Rectal smooth muscle tissue (tissue), 1 donor: ENCODE measurements around the gene PHKA1.
"Not testable (repeated sequence)": the region's sequence is repeated elsewhere in the genome, so short reads cannot be mapped to it uniquely, and the experiment has no call there.

ENCODE experiments used
- H3K27ac ChIP-seq: one replicate; pipeline ENCODE4 v1.7.0; 2013; ENCODE audit warnings: low read depth, low read length, inconsistent platforms
- H3K27me3 ChIP-seq: one replicate; pipeline ENCODE4 v1.7.0; 2013; ENCODE audit warnings: low read length; ENCODE audit not compliant: control insufficient read depth, insufficient read depth
- H3K36me3 ChIP-seq: one replicate; pipeline ENCODE4 v1.7.0; 2013; ENCODE audit warnings: low read length; ENCODE audit not compliant: control insufficient read depth, insufficient read depth
- H3K4me1 ChIP-seq: one replicate; pipeline ENCODE4 v1.7.0; 2013; ENCODE audit warnings: low read length; ENCODE audit not compliant: control insufficient read depth, insufficient read depth
- H3K4me3 ChIP-seq: one replicate; pipeline ENCODE4 v1.7.0; 2013; ENCODE audit warnings: low read length
- H3K9ac ChIP-seq: one replicate; pipeline ENCODE4 v1.7.0; 2013; ENCODE audit warnings: low read length

The PHKA1 gene

GRCh38 chrX:72705814-72706213 is 8.3 kb downstream of the PHKA1 start:
- Histone ChIP-seq H3K27ac (no peak overlapping the region), H3K4me3 (no peak overlapping the region), H3K36me3 (no peaks in the 10 kb centered on the region), H3K27me3 (no peaks in the 10 kb centered on the region), H3K9ac (no peak overlapping the region), H3K4me1 (no peaks in the 10 kb centered on the region)

GRCh38 chrX:72705111-72705510 is 9.0 kb downstream of the PHKA1 start:
- H3K4me3 ChIP-seq: no peak overlapping the region
- no peaks in the 10 kb centered on the region for H3K4me1 ChIP-seq
- no peaks in the 10 kb centered on the region for H3K36me3 ChIP-seq
- no peak overlapping the region for H3K27ac ChIP-seq
- no peak overlapping the region for H3K9ac ChIP-seq
- H3K27me3 ChIP-seq: no peaks in the 10 kb centered on the region

GRCh38 chrX:72694170-72694569 is 19.9 kb downstream of the PHKA1 start:
- no peak overlapping the region for H3K27ac ChIP-seq
- no peaks in the 10 kb centered on the region for H3K36me3 ChIP-seq

GRCh38 chrX:72693477-72693876 is 20.6 kb downstream of the PHKA1 start:
- no peaks in the 10 kb centered on the region for H3K4me1 ChIP-seq
- no peak overlapping the region for H3K27ac ChIP-seq
- no peak overlapping the region for H3K9ac ChIP-seq
- no peak overlapping the region for H3K4me3 ChIP-seq
- H3K27me3 ChIP-seq: no peaks in the 10 kb centered on the region
- no peaks in the 10 kb centered on the region for H3K36me3 ChIP-seq

More at GRCh38 chrX:72694170-72694569, 19.9 kb downstream of the PHKA1 start:
- H3K27me3 ChIP-seq: no peaks in the 10 kb centered on the region
- no peaks in the 10 kb centered on the region for H3K4me1 ChIP-seq
- H3K9ac ChIP-seq: no peak overlapping the region
- H3K4me3 ChIP-seq: no peak overlapping the region

GRCh38 chrX:72687396-72687795 is 26.7 kb downstream of the PHKA1 start:
- Histone ChIP-seq H3K9ac (no peak overlapping the region), H3K4me1 (no peaks in the 10 kb centered on the region), H3K27me3 (no peaks in the 10 kb centered on the region), H3K36me3 (no peaks in the 10 kb centered on the region), H3K27ac (no peak overlapping the region), H3K4me3 (no peak overlapping the region)

GRCh38 chrX:72685810-72686456 is 28.2 kb downstream of the PHKA1 start:
- no peaks in the 10 kb centered on the region for H3K4me1 ChIP-seq
- H3K27me3 ChIP-seq: no peaks in the 10 kb centered on the region
- no peak overlapping the region for H3K4me3 ChIP-seq
- no peak overlapping the region for H3K9ac ChIP-seq
- H3K36me3 ChIP-seq: no peaks in the 10 kb centered on the region
- no peak overlapping the region for H3K27ac ChIP-seq

- H3K36me3 ChIP-seq: no peaks in the 10 kb centered on the region
These were observed 29.1 kb downstream of the PHKA1 start for GRCh38 chrX:72685018-72685417.

GRCh38 chrX:72683631-72684030 is 30.5 kb downstream of the PHKA1 start:
- Histone ChIP-seq H3K27me3 (no peaks in the 10 kb centered on the region), H3K4me1 (no peaks in the 10 kb centered on the region), H3K27ac (no peak overlapping the region)

More at GRCh38 chrX:72685018-72685417, 29.1 kb downstream of the PHKA1 start:
- H3K27me3 ChIP-seq: no peaks in the 10 kb centered on the region
- H3K27ac ChIP-seq: no peak overlapping the region
- H3K4me1 ChIP-seq: no peaks in the 10 kb centered on the region
- H3K4me3 ChIP-seq: no peak overlapping the region
- no peak overlapping the region for H3K9ac ChIP-seq

GRCh38 chrX:72676465-72676864 is 37.6 kb downstream of the PHKA1 start:
- Histone ChIP-seq H3K9ac (no peak overlapping the region), H3K36me3 (no peaks in the 10 kb centered on the region), H3K4me3 (no peak overlapping the region), H3K27me3 (no peaks in the 10 kb centered on the region), H3K4me1 (no peaks in the 10 kb centered on the region), H3K27ac (no peak overlapping the region)

More at GRCh38 chrX:72683631-72684030, 30.5 kb downstream of the PHKA1 start:
- H3K4me3 ChIP-seq: no peak overlapping the region
- no peak overlapping the region for H3K9ac ChIP-seq
- no peaks in the 10 kb centered on the region for H3K36me3 ChIP-seq

GRCh38 chrX:72673951-72674350 is 40.2 kb downstream of the PHKA1 start:
- not testable (repeated sequence) for H3K9ac ChIP-seq, H3K27ac ChIP-seq, H3K36me3 ChIP-seq, H3K4me3 ChIP-seq, H3K27me3 ChIP-seq, H3K4me1 ChIP-seq

- H3K9ac ChIP-seq, H3K27me3 ChIP-seq, H3K4me3 ChIP-seq, H3K27ac ChIP-seq, H3K36me3 ChIP-seq, H3K4me1 ChIP-seq: not testable (repeated sequence)
These were observed 44.6 kb downstream of the PHKA1 start for GRCh38 chrX:72669508-72669907.

GRCh38 chrX:72666451-72666850 is 47.7 kb downstream of the PHKA1 start:
- peaks cover 2% of the 10 kb centered on the region for H3K27me3 ChIP-seq
- no peak overlapping the region for H3K4me3 ChIP-seq
- no peak overlapping the region for H3K27ac ChIP-seq
- no peaks in the 10 kb centered on the region for H3K4me1 ChIP-seq
- no peak overlapping the region for H3K9ac ChIP-seq
- no peaks in the 10 kb centered on the region for H3K36me3 ChIP-seq

GRCh38 chrX:72663737-72664136 is 50.4 kb downstream of the PHKA1 start:
- no peak overlapping the region for H3K4me3 ChIP-seq
- no peaks in the 10 kb centered on the region for H3K36me3 ChIP-seq
- H3K4me1 ChIP-seq: no peaks in the 10 kb centered on the region
- H3K27me3 ChIP-seq: peaks cover 2% of the 10 kb centered on the region
- H3K9ac ChIP-seq: no peak overlapping the region
- no peak overlapping the region for H3K27ac ChIP-seq
